Neural crest cell (in vitro differentiated cells): ENCODE measurements around the gene PHF13. TPM values are rescaled to one million over a fixed set of nuclear protein-coding genes. Genes with fewer than 3 reads are reported as not detected.
"Not testable (repeated sequence)": the region's sequence is repeated elsewhere in the genome, so short reads cannot be mapped to it uniquely, and the experiment has no call there.

Source experiments
- DNase-seq: peaks from one replicate; pipeline ENCODE4 v3.0.0; 2021; ENCODE audit warnings: low read depth, mixed read lengths, low spot score
- H3K27ac Mint-ChIP-seq: one replicate; pipeline ENCODE4 v1.8.0; 2021; ENCODE audit warnings: mild to moderate bottlenecking, mixed read lengths; ENCODE audit not compliant: unreplicated experiment
- H3K27me3 Mint-ChIP-seq: 2 replicates; pipeline ENCODE4 v1.8.0; 2021; ENCODE audit warnings: low read depth, mild to moderate bottlenecking, mixed read lengths
- H3K36me3 Mint-ChIP-seq: 2 replicates; pipeline ENCODE4 v1.8.0; 2021; ENCODE audit warnings: low read depth, mild to moderate bottlenecking, mixed read lengths
- H3K4me1 Mint-ChIP-seq: 2 replicates; pipeline ENCODE4 v1.8.0; 2021; ENCODE audit warnings: mixed read lengths
- H3K4me3 Mint-ChIP-seq: one replicate; pipeline ENCODE4 v1.8.0; 2021; ENCODE audit warnings: mild to moderate bottlenecking, mixed read lengths
- H3K9me3 Mint-ChIP-seq: 2 replicates; pipeline ENCODE4 v1.8.0; 2021; ENCODE audit warnings: mixed read lengths
- total RNA-seq: library from RNA; stranded (reverse); gene quantifications from 2 replicates; pipeline ENCODE4 v1.2.1, GENCODE V29; 2021
- TF ChIP-seq, protein P1 (sequence below): fragments of 200-600 bp; sonication (generic); conservative IDR thresholded peaks from 2 replicates; pipeline ENCODE4 v1.5.0; 2021; ENCODE audit warnings: antibody characterized with exemption, mild to moderate bottlenecking

PHF13 gene
- total RNA-seq, 1 donor from 2014 or later = 33.5 TPM

DNA sequence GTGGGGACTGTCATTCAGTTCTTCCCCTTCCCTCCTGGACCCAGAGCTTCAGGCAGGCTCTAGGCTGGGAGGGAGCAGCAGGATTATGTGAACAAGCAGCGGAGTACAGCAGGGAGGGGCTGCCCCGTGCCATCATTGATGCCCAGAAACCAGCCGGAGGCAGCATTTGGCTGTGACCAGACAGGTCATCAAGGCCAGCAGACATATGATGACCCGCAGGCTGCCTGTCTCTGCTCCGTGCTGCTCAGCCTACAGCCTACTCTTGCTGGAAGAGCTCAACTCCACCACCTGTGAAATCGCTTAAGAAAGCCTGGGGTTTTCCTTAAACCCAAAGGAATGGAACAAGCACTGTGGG is 15.8 kb upstream of the PHF13 start:
- Mint-ChIP-seq H3K27me3 (peaks cover 3% of the 10 kb centered on the region), H3K4me1 (peaks cover 16% of the 10 kb centered on the region), H3K36me3 (peaks cover 2% of the 10 kb centered on the region), H3K27ac (no peak overlapping the region), H3K9me3 (no peaks in the 10 kb centered on the region), H3K4me3 (no peak overlapping the region)
- DNase-seq = no peak
- TF ChIP-seq, protein P1, sequence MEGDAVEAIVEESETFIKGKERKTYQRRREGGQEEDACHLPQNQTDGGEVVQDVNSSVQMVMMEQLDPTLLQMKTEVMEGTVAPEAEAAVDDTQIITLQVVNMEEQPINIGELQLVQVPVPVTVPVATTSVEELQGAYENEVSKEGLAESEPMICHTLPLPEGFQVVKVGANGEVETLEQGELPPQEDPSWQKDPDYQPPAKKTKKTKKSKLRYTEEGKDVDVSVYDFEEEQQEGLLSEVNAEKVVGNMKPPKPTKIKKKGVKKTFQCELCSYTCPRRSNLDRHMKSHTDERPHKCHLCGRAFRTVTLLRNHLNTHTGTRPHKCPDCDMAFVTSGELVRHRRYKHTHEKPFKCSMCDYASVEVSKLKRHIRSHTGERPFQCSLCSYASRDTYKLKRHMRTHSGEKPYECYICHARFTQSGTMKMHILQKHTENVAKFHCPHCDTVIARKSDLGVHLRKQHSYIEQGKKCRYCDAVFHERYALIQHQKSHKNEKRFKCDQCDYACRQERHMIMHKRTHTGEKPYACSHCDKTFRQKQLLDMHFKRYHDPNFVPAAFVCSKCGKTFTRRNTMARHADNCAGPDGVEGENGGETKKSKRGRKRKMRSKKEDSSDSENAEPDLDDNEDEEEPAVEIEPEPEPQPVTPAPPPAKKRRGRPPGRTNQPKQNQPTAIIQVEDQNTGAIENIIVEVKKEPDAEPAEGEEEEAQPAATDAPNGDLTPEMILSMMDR = no peak

DNA sequence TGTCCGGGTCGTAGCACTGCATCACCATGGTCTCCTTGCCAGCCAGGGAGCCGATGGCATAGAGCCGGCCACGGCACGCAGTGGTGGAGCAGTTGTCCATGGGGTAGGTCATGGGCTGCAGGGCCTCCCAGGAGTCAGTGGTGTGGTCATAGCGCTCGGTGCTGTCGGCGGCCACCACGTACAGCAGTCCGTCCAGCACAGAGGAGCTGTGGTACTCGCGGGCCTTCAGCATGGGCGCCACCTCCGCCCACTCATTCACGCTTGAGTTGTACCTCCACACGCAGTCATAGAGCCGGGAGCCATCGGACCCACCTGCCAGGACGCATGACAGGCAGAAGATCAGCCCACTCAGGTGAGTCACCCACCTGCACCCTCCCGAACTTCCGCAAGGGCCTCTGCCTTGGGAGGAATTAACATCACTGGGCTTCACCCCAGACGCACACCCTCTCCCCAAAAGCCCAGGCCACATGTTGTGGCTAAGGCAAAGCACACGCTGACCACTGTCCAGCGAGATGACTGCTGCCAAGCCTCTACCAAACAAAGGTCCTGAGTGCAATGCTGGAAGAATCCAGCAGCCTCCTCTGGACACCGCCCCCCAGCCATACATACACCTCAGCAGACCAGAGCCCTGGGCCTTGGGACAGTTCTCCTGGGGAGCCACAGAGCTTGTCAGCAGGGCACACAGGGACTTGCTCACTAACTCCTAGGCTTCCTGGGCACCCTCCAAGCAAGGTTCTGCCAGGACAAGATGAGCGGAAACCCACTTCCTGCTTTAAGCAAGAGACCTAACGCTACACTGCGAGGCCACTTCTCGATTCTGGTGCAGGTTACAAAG is 14.2 kb upstream of the PHF13 start:
- Mint-ChIP-seq H3K4me3 (peak overlapping the region; percentile 57), H3K36me3 (no peaks in the 10 kb centered on the region), H3K4me1 (peaks cover 28% of the 10 kb centered on the region), H3K9me3 (no peaks in the 10 kb centered on the region), H3K27ac (no peak overlapping the region), H3K27me3 (peaks cover 3% of the 10 kb centered on the region)
- TF ChIP-seq, protein P1 = no peak
- no peak for DNase-seq

DNA sequence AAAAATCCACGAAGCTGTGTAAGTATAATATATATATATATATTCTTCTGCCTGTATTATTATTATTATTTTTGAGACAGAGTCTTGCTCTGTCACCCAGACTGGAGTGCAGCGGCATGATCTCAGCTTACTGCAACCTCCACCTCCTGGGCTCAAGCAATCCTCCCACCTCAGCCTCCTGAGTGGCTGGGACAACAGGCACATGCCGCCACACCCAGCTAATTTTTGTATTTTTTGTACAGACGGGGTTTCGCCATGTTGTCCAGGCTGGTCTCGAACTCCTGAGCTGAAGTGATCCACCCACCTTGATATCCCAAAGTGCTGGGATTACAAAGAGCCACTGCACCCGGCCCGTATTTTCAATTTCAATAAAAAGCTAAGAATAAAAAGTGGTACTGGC is 13.5 kb upstream of the PHF13 start:
- not testable (repeated sequence) for H3K27ac Mint-ChIP-seq, H3K27me3 Mint-ChIP-seq, H3K36me3 Mint-ChIP-seq, H3K9me3 Mint-ChIP-seq, DNase-seq
- Mint-ChIP-seq H3K4me3 (peak overlapping the region; percentile 91), H3K4me1 (peaks cover 31% of the 10 kb centered on the region)

DNA sequence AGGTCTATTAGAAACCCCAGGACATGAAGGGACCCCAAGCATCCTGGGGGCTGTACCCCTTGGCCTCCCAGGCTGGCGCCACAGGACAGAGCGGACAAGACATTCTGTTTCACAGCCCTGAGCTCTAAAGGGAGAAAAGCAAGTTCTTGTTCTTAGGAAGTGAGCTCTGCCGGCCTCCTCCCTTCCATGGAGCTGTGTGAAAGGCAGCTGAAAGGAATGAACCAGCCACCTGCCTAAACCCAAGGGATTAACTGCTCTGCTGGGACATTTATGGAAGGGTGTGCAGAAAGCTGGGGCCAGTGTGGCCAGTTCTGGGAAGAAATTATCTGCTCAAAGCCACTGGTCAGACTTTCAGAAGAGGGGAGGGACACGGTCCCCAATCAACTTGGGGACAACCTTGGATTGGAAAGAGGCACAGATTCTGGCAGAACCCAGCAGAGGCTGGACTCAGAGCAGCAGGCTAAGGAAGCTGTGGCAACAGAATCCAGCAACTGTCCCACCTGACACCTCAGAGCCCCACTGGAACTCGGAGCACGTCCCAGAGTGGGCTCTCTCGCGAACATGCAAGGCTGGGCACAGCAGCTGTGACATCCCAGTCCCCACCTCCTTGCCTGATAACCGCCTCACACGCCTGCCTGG is 13.0 kb upstream of the PHF13 start:
- H3K4me3 Mint-ChIP-seq = peak overlapping the region; percentile 91
- H3K27ac Mint-ChIP-seq = no peak overlapping the region
- TF ChIP-seq, protein P1 = no peak
- peaks cover 35% of the 10 kb centered on the region for H3K4me1 Mint-ChIP-seq
- no peak for DNase-seq
- H3K9me3 Mint-ChIP-seq = no peaks in the 10 kb centered on the region
- H3K27me3 Mint-ChIP-seq = peaks cover 3% of the 10 kb centered on the region
- H3K36me3 Mint-ChIP-seq = no peaks in the 10 kb centered on the region

DNA sequence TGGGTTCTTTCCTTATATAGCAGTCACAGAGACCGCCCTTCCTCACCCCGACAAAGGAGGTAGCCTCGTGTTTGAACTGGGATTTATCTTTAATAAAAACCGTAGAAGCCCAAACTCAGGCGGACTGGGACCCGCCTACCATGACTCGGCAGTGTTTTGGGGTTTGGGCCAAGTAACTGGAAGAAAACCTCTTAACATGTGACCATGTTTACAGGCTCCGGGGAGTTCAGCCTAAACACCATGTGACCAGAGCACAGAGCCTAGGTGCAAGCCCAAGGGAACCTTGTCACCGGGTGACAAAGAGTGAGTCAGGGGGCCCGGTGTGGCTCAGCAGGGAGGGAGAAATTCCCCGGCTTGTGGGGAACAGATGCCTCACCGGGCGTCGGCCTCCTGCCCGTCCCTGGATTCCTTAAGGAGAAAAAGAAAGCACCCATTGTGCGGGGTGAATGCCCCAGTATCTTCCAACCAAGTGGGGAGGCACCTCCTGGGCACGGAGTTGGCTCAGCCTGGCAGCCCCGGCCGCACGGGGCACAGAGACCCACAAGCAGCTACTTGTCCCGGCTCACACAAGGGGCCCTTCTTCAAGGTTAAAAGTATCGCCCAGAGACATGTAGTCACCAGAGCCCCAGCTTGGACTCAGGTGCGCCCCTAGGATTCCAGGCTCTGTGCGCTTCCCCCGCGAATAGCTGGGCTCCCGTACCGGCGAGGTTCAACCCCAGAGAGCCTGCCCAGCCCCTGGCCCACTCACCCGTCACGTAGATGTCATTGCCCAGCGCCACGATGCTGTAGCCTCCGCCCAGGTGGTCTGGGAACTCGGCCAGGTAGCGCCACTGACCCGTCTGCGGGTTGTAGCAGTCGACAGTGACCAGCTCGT is 12.2 kb upstream of the PHF13 start:
- no peak for DNase-seq
- TF ChIP-seq, protein P1 = no peak
- Mint-ChIP-seq H3K27me3 (peaks cover 3% of the 10 kb centered on the region), H3K27ac (peak overlapping the region; percentile 1), H3K4me3 (peak overlapping the region; percentile 91), H3K36me3 (no peaks in the 10 kb centered on the region), H3K4me1 (peaks cover 35% of the 10 kb centered on the region), H3K9me3 (no peaks in the 10 kb centered on the region)
